Activated naive CD8-positive, alpha-beta T cell treated with anti-CD3 and anti-CD28 coated beads for 36 hours (primary cell): ENCODE data around the gene DUSP14. TPM values are rescaled to one million over a fixed set of nuclear protein-coding genes. Genes with fewer than 3 reads are reported as not detected.

Source experiments
- DNase-seq: peaks from one replicate; pipeline ENCODE4 v3.0.0; 2021
- H3K27ac Mint-ChIP-seq: one replicate; pipeline ENCODE4 v1.8.0; 2022; ENCODE audit warnings: mild to moderate bottlenecking, moderate library complexity, mixed read lengths
- H3K27me3 Mint-ChIP-seq: one replicate; pipeline ENCODE4 v1.8.0; 2022; ENCODE audit warnings: mild to moderate bottlenecking, mixed read lengths
- H3K36me3 Mint-ChIP-seq: one replicate; pipeline ENCODE4 v1.8.0; 2021; ENCODE audit warnings: mild to moderate bottlenecking, mixed read lengths
- H3K4me1 Mint-ChIP-seq: one replicate; pipeline ENCODE4 v1.8.0; 2021; ENCODE audit warnings: mixed read lengths
- H3K4me3 Mint-ChIP-seq: one replicate; pipeline ENCODE4 v1.8.0; 2022; ENCODE audit warnings: mild to moderate bottlenecking, moderate library complexity, mixed read lengths
- H3K9me3 Mint-ChIP-seq: one replicate; pipeline ENCODE4 v1.8.0; 2022; ENCODE audit warnings: mixed read lengths
- total RNA-seq, 2 experiments: library from RNA; stranded (reverse); gene quantifications; one replicate each; pipeline ENCODE4 v1.2.3, GENCODE V29; 2021

DUSP14 gene
- total RNA-seq, 2 experiments from 2014 or later = 15.1 to 15.3 TPM

DNA sequence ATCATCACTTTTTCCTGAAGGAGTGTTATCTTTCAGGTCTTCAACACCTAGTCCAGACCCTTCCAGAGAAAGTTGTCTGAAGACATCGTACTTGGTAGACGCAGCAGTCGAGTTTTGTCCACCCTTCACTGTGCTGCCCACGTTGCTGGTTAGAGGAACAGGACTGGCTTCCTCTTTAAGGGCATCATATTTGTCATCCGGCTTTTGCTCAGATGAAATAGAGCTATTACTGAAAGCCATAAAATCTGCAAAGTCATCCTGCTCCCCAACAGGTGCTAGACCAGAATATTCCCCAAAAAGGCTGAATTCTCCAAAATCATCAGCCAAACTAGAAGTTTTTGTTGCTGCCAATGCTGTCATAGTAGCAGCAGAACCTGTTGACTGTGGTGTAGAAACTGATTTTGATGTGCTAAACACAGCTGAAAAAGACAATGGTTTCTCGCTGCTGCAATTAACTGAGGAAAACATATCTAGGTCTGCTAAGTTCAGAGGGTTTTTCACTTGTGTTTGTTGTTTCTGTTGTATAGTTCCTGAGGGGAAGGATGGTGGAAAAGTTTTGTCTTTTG, 63.8 kb downstream of the DUSP14 start:
- peaks cover 30% of the 10 kb centered on the region for H3K36me3 Mint-ChIP-seq
- DNase-seq = no peak
- H3K27me3 Mint-ChIP-seq = no peaks in the 10 kb centered on the region
- peak overlapping the region; percentile 32 for H3K27ac Mint-ChIP-seq
- peaks cover 40% of the 10 kb centered on the region for H3K4me1 Mint-ChIP-seq
- no peak overlapping the region for H3K4me3 Mint-ChIP-seq
- no peaks in the 10 kb centered on the region for H3K9me3 Mint-ChIP-seq

DNA sequence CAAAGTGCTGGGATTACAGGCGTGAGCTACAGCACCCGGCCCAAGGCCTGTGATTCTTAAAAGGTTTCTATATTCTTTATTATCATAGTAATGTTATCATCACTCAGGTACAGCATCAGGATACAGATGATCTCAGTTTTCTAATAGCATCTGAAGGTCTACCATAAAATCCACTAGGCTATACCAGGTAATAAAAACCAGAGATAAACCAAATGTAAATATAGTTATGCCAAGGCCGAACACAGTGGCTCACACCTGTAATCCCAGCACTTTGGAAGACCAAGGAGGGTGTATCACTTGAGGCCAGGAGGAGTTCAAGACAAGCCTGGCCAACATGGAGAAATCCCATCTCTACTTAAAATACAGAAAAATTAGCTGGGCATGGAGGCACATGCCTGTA, 65.7 kb downstream of the DUSP14 start:
- no peaks in the 10 kb centered on the region for H3K9me3 Mint-ChIP-seq
- no peaks in the 10 kb centered on the region for H3K27me3 Mint-ChIP-seq
- DNase-seq = no peak
- H3K36me3 Mint-ChIP-seq = peaks cover 31% of the 10 kb centered on the region
- H3K4me1 Mint-ChIP-seq = peaks cover 35% of the 10 kb centered on the region
- no peak overlapping the region for H3K4me3 Mint-ChIP-seq
- H3K27ac Mint-ChIP-seq = no peak overlapping the region

GRCh38 chr17:37557482-37557881, 67.8 kb downstream of the DUSP14 start:
- no peak for DNase-seq
- H3K27me3 Mint-ChIP-seq = no peaks in the 10 kb centered on the region
- no peak overlapping the region for H3K27ac Mint-ChIP-seq
- peaks cover 24% of the 10 kb centered on the region for H3K36me3 Mint-ChIP-seq
- peaks cover 21% of the 10 kb centered on the region for H3K4me1 Mint-ChIP-seq
- no peak overlapping the region for H3K4me3 Mint-ChIP-seq
- no peaks in the 10 kb centered on the region for H3K9me3 Mint-ChIP-seq

- no peak for DNase-seq
- H3K4me3 Mint-ChIP-seq = no peak overlapping the region
- no peaks in the 10 kb centered on the region for H3K9me3 Mint-ChIP-seq
- no peak overlapping the region for H3K27ac Mint-ChIP-seq
- H3K4me1 Mint-ChIP-seq = peaks cover 13% of the 10 kb centered on the region
- peaks cover 18% of the 10 kb centered on the region for H3K36me3 Mint-ChIP-seq
- H3K27me3 Mint-ChIP-seq = no peaks in the 10 kb centered on the region
These were observed 68.6 kb downstream of the DUSP14 start for GRCh38 chr17:37558299-37558698.

- Mint-ChIP-seq H3K36me3 (peaks cover 25% of the 10 kb centered on the region), H3K4me3 (no peak overlapping the region), H3K27me3 (no peaks in the 10 kb centered on the region), H3K9me3 (no peaks in the 10 kb centered on the region), H3K27ac (peak overlapping the region; percentile 32), H3K4me1 (peaks cover 10% of the 10 kb centered on the region)
- DNase-seq = no peak
These were observed 72.5 kb downstream of the DUSP14 start for GRCh38 chr17:37562016-37562745.

Other genes starting within 250 kb of the DUSP14 start
- not detected for gene C17orf78, start 113.9 kb upstream of the DUSP14 start, total RNA-seq
- 10 to 100 TPM; 68.3 to 76.3 TPM for gene ACACA, start 83.1 kb upstream of the DUSP14 start, total RNA-seq
- gene TADA2A, start 83.0 kb upstream of the DUSP14 start, total RNA-seq = 10 to 100 TPM; 41.6 to 41.8 TPM
- gene SYNRG, start 119.5 kb downstream of the DUSP14 start, total RNA-seq = 10 to 100 TPM; 40.4 to 40.5 TPM
- gene DDX52, start 153.6 kb downstream of the DUSP14 start, total RNA-seq = 10 to 100 TPM; 38.6 to 41.0 TPM